Measurements from ENCODE around the gene BRMS1L.
"Not testable (repeated sequence)": the region's sequence is repeated elsewhere in the genome, so short reads cannot be mapped to it uniquely, and the experiment has no call there.

Gene BRMS1L

DNA sequence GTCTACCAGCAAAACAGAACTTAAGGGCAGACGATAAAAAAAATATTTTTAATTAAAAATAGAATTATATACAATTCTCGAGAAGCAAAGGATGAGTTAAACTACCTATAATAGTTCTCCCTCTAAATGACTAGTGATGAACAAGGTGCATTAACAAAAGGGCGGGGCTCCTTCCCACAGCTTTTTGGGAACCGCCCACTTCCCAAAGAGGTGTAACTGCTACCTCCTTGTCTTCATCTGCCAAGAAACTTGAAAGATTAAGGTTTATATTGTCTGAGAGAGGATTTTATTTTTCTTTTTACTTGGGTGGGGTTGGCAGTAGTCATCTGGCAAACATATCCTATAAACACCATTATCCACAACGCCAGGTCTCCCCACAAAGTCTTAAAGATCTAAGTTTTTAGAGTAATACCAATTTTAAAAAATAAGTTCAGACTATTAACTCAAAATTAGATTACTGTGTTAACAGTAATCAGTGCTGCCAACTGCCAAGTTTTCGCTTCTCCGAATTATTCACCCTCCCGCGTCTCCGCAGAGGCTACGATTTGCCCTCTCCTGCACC is 18.0 kb upstream of the BRMS1L start:
- Histone ChIP-seq H3K9me3 (ENCODE audit: control insufficient read depth, insufficient read depth, low read length) (no peaks in the 10 kb centered on the region), H3K4me3 (ENCODE audit: low read length) (peak overlapping the region; percentile 50; the same call in 1 of the 2 replicates), H3K36me3 (ENCODE audit: control insufficient read depth, insufficient read depth, low read length) (no peaks in the 10 kb centered on the region), H3K27me3 (ENCODE audit: control insufficient read depth, insufficient read depth, low read length) (no peaks in the 10 kb centered on the region), H3K4me1 (ENCODE audit: control insufficient read depth, insufficient read depth, low read length) (no peaks in the 10 kb centered on the region), H3K27ac (ENCODE audit: low read length) (no peak overlapping the region)
- no CpG with 5 or more reads among the region's 11 CpGs for WGBS (ENCODE audit: insufficient coverage, insufficient read length)
- DNase-seq (ENCODE audit: low read depth, low spot score), result no peak

DNA sequence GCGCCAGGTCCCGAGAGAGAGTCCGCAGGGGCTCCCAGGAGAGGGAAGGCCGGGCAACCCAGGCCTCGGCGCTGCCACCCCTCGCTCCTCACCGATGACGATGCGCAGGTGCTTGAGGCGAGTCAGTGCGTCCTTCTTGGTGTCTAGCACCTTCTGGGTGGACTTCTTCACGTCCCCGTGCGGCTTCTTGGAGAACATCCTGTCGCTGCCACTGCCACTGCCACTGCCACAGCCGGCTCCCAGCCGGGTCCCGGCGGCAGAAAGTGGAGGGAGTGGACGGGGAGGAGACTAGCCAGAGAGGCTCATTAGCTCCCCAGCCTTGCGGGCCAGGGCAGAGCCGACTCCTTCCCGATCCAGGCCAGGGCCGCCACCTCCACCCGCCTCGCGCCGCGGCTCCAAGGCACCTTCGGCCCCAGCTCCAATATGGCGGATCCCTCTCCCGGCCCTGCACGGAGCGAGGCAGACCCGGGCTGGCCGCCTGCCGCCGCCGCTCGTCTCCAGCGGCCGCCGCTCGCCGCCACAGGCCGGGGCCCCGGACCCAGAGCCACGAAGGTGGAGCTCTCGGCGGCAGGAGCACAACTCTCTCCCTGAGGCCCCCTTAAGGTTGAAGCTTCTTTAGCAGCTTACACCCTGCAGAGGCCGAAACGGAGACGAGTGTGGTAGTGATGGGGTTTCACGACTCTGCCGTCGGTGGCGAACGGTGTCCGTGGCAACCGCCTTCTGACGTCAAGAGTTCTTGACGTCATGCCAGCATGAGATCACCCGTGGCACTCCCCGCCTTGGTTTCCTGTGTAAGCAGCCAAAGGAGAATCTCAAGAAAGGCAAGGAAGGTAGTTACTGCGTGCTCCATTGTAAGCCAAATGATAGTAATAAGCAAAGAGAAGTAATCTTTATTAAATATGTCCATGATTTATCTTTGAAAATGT is 17.2 kb upstream of the BRMS1L start, which contains the start of gene RALGAPA1:
TSS of gene RALGAPA1 (minus strand) at position 658 of the 926 bp plus-strand sequence. CDS start at position 198, 460 bp downstream.
- peak; percentile 93 for DNase-seq (ENCODE audit: low read depth, low spot score)
- not testable (repeated sequence) for H3K27ac ChIP-seq (ENCODE audit: low read length); H3K4me1 ChIP-seq (ENCODE audit: control insufficient read depth, insufficient read depth, low read length); H3K36me3 ChIP-seq (ENCODE audit: control insufficient read depth, insufficient read depth, low read length); H3K27me3 ChIP-seq (ENCODE audit: control insufficient read depth, insufficient read depth, low read length); H3K9me3 ChIP-seq (ENCODE audit: control insufficient read depth, insufficient read depth, low read length)
- H3K4me3 ChIP-seq (ENCODE audit: low read length), result peak within 1 kb of the TSS; percentile 50
- no CpG with 5 or more reads among the region's 66 CpGs for WGBS (ENCODE audit: insufficient coverage, insufficient read length)

DNA sequence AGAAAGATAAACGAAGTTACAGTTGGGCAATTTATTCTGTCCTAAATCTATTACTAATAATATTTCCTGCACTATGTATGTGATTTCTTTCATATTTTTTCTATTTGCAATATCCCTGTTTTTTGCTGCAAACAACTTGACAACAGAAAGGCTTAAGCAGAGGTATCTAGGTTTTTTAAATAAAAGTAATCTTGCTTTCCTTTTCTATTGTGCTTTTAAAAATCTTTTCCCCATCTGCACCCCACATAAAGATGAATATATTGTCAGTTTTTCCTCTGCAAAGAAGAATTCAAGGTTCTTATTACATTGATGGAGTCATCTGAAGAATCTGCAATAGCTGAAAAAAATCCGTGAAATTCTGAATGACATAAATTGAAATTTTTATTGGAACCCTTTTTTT is 16.5 kb upstream of the BRMS1L start:
- DNase-seq (ENCODE audit: low read depth, low spot score), result no peak
- Histone ChIP-seq H3K36me3 (ENCODE audit: control insufficient read depth, insufficient read depth, low read length) (no peaks in the 10 kb centered on the region), H3K27me3 (ENCODE audit: control insufficient read depth, insufficient read depth, low read length) (no peaks in the 10 kb centered on the region), H3K4me1 (ENCODE audit: control insufficient read depth, insufficient read depth, low read length) (no peaks in the 10 kb centered on the region), H3K27ac (ENCODE audit: low read length) (no peak overlapping the region), H3K4me3 (ENCODE audit: low read length) (no peak overlapping the region), H3K9me3 (ENCODE audit: control insufficient read depth, insufficient read depth, low read length) (no peaks in the 10 kb centered on the region)
- WGBS (ENCODE audit: insufficient coverage, insufficient read length), result no CpG with 5 or more reads among the region's 2 CpGs

DNA sequence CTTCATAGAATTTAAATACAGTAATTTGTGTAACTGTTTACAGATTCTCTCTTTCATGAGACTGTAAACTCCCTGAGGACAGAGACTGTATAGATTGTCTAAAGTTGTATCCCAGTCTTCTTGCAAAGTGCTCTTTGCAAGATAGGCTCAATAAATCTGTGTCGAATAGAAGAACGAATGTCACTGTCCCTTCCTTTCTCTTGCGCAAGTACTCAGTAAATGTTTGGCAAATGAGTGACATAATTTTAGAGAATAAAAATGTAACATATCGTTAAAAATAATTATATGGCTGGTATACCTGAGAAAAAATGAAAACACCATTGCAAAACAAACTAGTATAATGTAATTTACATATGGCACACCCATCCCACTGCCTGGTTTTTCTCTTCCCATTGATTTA is 15.2 kb upstream of the BRMS1L start:
- no peaks in the 10 kb centered on the region for H3K27me3 ChIP-seq (ENCODE audit: control insufficient read depth, insufficient read depth, low read length)
- no peak for DNase-seq (ENCODE audit: low read depth, low spot score)
- no peaks in the 10 kb centered on the region for H3K36me3 ChIP-seq (ENCODE audit: control insufficient read depth, insufficient read depth, low read length)
- WGBS (ENCODE audit: insufficient coverage, insufficient read length), result no CpG with 5 or more reads among the region's 4 CpGs
- H3K4me3 ChIP-seq (ENCODE audit: low read length), result no peak overlapping the region
- no peak overlapping the region for H3K27ac ChIP-seq (ENCODE audit: low read length)
- H3K4me1 ChIP-seq (ENCODE audit: control insufficient read depth, insufficient read depth, low read length), result no peaks in the 10 kb centered on the region
- no peaks in the 10 kb centered on the region for H3K9me3 ChIP-seq (ENCODE audit: control insufficient read depth, insufficient read depth, low read length)

DNA sequence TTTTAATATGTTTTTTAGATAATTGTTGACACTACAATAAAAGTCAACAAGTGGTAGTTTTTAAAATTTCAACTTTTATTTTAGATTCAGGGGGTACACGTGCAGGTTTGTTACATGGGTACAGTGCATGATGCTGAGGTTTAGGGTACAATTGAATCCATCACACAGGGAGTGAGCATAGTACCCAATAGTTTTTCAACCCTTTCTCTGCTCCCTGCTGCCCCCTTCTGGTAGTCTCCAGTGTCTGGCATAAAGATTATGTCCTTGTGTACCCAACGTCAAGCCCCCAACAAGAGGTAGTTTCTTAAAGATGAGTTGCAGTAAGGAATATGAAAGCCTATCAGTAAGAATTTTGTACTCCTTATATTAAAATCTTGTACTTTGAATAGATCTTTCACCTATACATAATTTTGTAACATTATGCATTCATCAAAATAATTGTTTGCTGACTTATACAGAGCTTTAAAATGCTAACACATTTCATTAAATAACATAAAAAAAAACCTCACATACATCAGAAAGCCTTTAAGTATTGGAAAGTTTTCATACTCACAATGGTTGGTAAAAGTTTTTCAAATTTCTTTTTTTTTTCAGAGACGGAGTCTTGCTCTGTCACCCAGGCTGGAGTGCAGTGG is 11.7 kb upstream of the BRMS1L start:
- Histone ChIP-seq H3K27me3 (ENCODE audit: control insufficient read depth, insufficient read depth, low read length) (no peaks in the 10 kb centered on the region), H3K36me3 (ENCODE audit: control insufficient read depth, insufficient read depth, low read length) (no peaks in the 10 kb centered on the region), H3K4me3 (ENCODE audit: low read length) (no peak overlapping the region), H3K4me1 (ENCODE audit: control insufficient read depth, insufficient read depth, low read length) (no peaks in the 10 kb centered on the region), H3K27ac (ENCODE audit: low read length) (no peak overlapping the region), H3K9me3 (ENCODE audit: control insufficient read depth, insufficient read depth, low read length) (no peaks in the 10 kb centered on the region)
- no peak for DNase-seq (ENCODE audit: low read depth, low spot score)
- WGBS (ENCODE audit: insufficient coverage, insufficient read length), result no CpG with 5 or more reads among the region's 3 CpGs

DNA sequence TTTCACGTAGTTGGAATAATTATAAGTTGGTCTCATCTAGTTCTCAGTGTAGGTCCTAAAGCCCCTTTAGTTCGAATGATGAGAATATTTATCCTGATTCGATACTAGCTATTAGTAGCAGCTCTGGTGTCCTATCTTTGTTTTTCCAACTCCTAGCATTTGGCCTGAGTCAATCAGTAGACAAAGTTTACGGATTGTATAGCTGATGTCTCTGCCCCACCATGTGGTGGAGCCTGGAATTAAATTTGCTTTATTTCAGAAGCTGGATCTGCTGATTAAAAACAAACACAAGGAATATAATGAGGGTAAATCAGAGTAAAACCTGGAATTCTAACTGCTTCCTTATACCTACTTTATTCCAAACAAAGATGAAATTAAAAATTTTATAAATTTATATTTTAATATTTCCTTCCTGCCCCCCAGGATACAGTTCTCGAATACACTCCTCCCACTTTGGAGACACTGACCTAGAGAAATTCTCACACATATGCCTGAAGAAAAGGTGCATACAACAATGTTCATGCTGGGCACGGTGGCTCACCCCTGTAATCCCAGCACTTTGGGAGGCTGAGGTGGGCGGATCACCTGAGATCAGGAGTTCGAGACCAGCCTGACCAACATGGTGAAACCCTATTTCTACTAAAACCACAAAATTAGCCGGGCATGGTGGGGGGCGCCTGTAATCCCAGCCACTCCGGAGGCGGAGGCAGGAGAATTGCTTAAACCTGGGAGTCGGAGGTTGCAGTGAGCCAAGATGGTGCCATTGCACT is 7.6 kb upstream of the BRMS1L start:
- no peaks in the 10 kb centered on the region for H3K36me3 ChIP-seq (ENCODE audit: control insufficient read depth, insufficient read depth, low read length)
- H3K27me3 ChIP-seq (ENCODE audit: control insufficient read depth, insufficient read depth, low read length), result no peaks in the 10 kb centered on the region
- no peaks in the 10 kb centered on the region for H3K9me3 ChIP-seq (ENCODE audit: control insufficient read depth, insufficient read depth, low read length)
- no peak overlapping the region for H3K27ac ChIP-seq (ENCODE audit: low read length)
- no peak overlapping the region for H3K4me3 ChIP-seq (ENCODE audit: low read length)
- no CpG with 5 or more reads among the region's 13 CpGs for WGBS (ENCODE audit: insufficient coverage, insufficient read length)
- no peaks in the 10 kb centered on the region for H3K4me1 ChIP-seq (ENCODE audit: control insufficient read depth, insufficient read depth, low read length)
- DNase-seq (ENCODE audit: low read depth, low spot score), result no peak

DNA sequence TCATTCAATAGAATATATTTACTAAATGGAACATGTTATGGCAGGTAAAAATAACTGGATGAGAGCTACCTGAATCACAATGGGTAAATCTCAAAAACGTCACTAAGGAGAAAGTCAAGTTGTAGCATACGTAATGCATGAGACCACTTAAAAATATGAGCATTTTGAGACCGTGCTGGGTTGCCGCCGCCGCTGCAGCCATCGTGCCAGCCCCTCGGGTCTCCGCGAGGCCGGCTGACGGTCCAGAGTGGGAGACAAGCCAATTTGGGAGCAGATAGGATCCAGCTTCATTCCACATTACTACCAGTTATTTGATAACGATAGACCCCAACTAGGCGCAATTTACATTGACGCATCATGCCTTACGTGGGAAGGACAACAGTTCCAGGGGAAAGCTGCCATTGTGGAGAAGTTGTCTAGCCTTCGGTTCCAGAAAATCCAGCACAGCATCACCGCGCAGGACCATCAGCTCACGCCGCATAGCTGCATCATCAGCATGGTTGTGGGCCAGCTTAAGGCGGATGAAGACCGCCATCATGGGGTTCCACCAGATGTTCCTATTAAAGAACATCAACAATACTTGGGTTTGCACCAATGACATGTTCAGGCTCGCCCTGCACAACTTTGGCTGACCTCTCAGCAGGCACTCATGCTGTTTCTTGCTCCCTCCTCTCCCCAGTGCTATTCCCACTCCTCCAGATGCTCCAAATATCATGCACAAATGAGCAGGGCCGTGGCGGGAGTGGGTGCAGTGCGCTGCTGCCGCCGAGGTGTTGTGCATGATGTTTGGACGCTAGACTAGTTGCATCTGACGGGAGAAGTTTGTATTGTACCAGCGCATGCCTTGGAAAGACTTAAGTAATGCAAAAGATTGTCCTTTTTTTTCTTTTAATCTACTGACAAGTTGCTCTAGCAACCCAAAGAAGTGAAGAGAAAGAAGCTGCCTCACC is 6.3 kb upstream of the BRMS1L start:
- WGBS (ENCODE audit: insufficient coverage, insufficient read length), result no CpG with 5 or more reads among the region's 32 CpGs
- Histone ChIP-seq H3K27ac (ENCODE audit: low read length) (no peak overlapping the region), H3K36me3 (ENCODE audit: control insufficient read depth, insufficient read depth, low read length) (no peaks in the 10 kb centered on the region), H3K4me1 (ENCODE audit: control insufficient read depth, insufficient read depth, low read length) (no peaks in the 10 kb centered on the region), H3K27me3 (ENCODE audit: control insufficient read depth, insufficient read depth, low read length) (no peaks in the 10 kb centered on the region), H3K9me3 (ENCODE audit: control insufficient read depth, insufficient read depth, low read length) (no peaks in the 10 kb centered on the region), H3K4me3 (ENCODE audit: low read length) (no peak overlapping the region)
- DNase-seq (ENCODE audit: low read depth, low spot score), result no peak

DNA sequence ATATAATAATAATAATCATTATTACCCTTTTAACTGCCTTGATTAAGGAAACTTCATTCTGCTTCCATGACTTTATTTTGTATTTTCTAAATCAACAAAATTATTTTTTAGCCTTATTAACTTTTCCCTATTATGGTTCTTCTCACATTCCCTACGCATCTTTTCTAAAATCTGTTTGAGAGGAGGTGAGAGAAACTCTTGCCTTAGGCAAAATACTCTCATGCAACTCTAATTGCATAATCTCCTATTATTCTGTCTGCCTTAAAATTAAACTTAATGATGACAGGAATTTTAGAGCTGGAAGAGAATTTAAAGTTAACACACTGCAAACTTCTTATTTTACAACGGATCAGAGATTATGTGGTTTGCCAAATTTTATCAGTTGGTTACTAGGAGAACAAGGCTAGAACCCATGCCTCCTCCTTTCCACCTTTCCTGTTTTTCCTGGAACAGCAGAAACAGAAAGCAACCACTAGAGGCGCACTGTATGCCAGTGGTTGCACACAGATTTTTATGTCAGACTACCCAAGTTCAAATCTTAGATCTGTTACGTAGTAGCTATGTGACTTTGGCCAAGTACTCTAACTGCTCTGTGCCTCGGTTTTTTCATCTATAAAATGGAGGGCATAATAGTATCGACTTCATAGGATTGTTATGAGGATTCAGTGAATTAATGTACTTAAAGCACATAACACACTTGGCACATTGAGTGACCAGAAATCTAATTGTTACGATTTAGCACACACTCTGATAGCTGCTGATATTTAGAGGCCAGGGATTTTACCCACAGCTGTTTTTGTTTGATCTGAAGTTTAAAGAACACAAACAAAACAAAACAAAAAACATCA is 4.3 kb upstream of the BRMS1L start:
- no peak overlapping the region for H3K27ac ChIP-seq (ENCODE audit: low read length)
- no peaks in the 10 kb centered on the region for H3K36me3 ChIP-seq (ENCODE audit: control insufficient read depth, insufficient read depth, low read length)
- WGBS (ENCODE audit: insufficient coverage, insufficient read length), result 100% methylated on average over 1 of the region's 7 CpGs
- no peaks in the 10 kb centered on the region for H3K4me1 ChIP-seq (ENCODE audit: control insufficient read depth, insufficient read depth, low read length)
- H3K27me3 ChIP-seq (ENCODE audit: control insufficient read depth, insufficient read depth, low read length), result no peaks in the 10 kb centered on the region
- H3K4me3 ChIP-seq (ENCODE audit: low read length), result no peak overlapping the region
- no peaks in the 10 kb centered on the region for H3K9me3 ChIP-seq (ENCODE audit: control insufficient read depth, insufficient read depth, low read length)
- no peak for DNase-seq (ENCODE audit: low read depth, low spot score)

DNA sequence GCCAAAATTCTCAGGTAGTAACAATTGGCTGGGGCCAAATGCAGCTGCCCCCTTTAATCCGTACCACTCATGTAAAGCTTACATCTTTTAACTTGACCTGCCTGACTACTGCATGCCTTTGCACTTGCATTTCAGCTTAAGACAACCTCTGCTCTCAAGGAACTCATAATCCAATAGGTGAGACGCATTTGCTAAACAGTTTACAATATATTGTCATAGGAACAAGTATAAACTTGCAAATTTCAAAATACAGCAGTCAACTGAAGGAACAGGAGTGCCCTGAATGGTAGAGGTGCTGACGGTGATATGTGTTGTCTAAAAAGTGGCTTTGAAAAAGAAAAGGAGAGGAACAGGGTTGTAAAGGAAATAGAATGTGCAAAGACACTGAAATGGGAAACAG is 3.6 kb upstream of the BRMS1L start:
- H3K9me3 ChIP-seq (ENCODE audit: control insufficient read depth, insufficient read depth, low read length), result no peaks in the 10 kb centered on the region
- H3K27me3 ChIP-seq (ENCODE audit: control insufficient read depth, insufficient read depth, low read length), result no peaks in the 10 kb centered on the region
- DNase-seq (ENCODE audit: low read depth, low spot score), result no peak
- no peaks in the 10 kb centered on the region for H3K36me3 ChIP-seq (ENCODE audit: control insufficient read depth, insufficient read depth, low read length)
- no peak overlapping the region for H3K27ac ChIP-seq (ENCODE audit: low read length)
- no CpG with 5 or more reads among the region's 3 CpGs for WGBS (ENCODE audit: insufficient coverage, insufficient read length)
- H3K4me1 ChIP-seq (ENCODE audit: control insufficient read depth, insufficient read depth, low read length), result no peaks in the 10 kb centered on the region
- no peak overlapping the region for H3K4me3 ChIP-seq (ENCODE audit: low read length)
